Left lobe of liver (tissue), 2 donors: ENCODE data around the gene KRT85. TPM values are rescaled to one million over a fixed set of nuclear protein-coding genes. Genes with fewer than 3 reads are reported as not detected.

Source experiments
- ATAC-seq: fragments of 200-7000 bp; cut with Tn5 transposase; one replicate; pipeline ENCODE4 v1.9.1; 2020; ENCODE audit warnings: mild to moderate bottlenecking, moderate library complexity
- DNase-seq: peaks from one replicate; pipeline ENCODE4 v3.0.0-alpha.2; 2020; ENCODE audit warnings: low spot score
- total RNA-seq: library from RNA; stranded (reverse); gene quantifications from one replicate; pipeline ENCODE4 v1.2.1, GENCODE V29; 2021
- donor health status: DM: no; HTN: no; CAD: no; lungs with moderate emphysema.
- donor health status: DM: no; HTN: yes; CAD: no.

KRT85 gene
- total RNA-seq, 1 donor from 2014 or later = not detected

DNA sequence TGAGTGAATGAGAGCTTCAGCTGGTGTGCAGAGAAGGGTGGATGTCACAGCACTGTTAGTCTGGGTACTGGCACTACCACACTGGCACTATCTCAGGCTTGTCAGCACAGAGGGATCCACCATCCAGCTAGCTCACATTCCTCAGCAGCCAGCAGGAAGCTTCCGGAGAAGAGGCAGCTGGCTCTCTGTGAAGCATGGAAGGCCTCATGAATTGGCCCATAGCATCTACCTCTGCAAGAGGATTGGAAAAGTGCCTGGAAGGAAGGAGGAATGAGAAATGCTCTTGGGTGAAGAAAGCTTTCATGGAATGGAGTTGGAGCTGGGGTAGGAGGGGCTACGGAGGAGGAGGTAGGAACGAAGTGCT, 56.0 kb downstream of the KRT85 start:
- DNase-seq (no peak), ATAC-seq (no peak)

DNA sequence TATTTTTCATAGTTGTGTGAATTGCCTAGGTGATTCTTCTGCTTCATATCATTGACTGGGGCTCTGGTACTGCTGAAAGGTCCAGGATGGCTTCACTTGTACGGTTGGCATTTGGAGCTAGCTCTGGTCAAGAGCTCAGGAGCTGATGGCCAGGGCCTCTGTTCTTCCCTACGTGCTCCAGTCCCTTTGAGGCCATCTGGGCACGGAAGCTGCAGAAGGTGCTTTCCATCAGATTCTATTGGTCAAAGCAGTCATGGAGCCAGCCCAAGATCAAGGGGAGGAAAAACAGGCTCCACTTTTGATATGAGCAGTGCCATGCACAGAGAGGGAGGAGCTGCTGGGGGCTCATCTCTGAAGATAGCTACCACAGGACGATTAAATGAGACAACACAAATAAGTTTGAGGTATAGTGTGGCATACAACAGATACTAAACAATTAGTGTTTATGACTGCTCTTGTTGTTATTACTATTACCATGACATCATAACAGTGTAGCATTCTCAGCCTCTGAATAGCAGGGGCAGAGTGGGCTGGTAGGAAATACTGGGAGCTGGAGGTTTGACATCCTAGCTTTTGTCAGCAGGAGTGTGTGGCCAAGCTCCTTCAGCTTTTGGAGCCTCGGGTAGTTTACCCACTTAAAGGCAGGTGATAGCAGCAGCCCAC, 56.5 kb downstream of the KRT85 start:
- DNase-seq (no peak), ATAC-seq (no peak)

Other genes with a start within 250 kb of the KRT85 start
- gene KRT80, start 175.5 kb downstream of the KRT85 start, total RNA-seq = 0.28 TPM
- gene KRT7, start 134.2 kb downstream of the KRT85 start, total RNA-seq = 18.8 TPM
- gene KRT86, start 92.8 kb downstream of the KRT85 start, total RNA-seq = not detected
- gene KRT81, start 75.9 kb downstream of the KRT85 start, total RNA-seq = 0.65 TPM
- not detected for gene KRT83, start 46.1 kb downstream of the KRT85 start, total RNA-seq
- gene KRT84, start 18.2 kb upstream of the KRT85 start, total RNA-seq = not detected
- not detected for gene KRT82, start 38.9 kb upstream of the KRT85 start, total RNA-seq
- not detected for gene KRT75, start 66.9 kb upstream of the KRT85 start, total RNA-seq
- gene KRT6B, start 84.7 kb upstream of the KRT85 start, total RNA-seq = not detected
- gene KRT6C, start 106.3 kb upstream of the KRT85 start, total RNA-seq = not detected
- gene KRT6A, start 125.8 kb upstream of the KRT85 start, total RNA-seq = not detected
- not detected for gene KRT5, start 152.9 kb upstream of the KRT85 start, total RNA-seq
- not detected for gene KRT71, start 185.7 kb upstream of the KRT85 start, total RNA-seq
- not detected for gene KRT74, start 206.4 kb upstream of the KRT85 start, total RNA-seq
- gene KRT72, start 234.0 kb upstream of the KRT85 start, total RNA-seq = not detected